Hepatic stellate cell (primary cell): Measurements from ENCODE around the gene TM4SF18.
A peak's percentile ranks its signal among the peaks of the same experiment; 100 is the strongest.

Experiments used
- DNase-seq: peaks from one replicate; pipeline ENCODE4 v3.0.0; 2011; ENCODE audit warnings: low spot score

TM4SF18 gene

GRCh38 chr3:149283401-149283800, 50.0 kb downstream of the TM4SF18 start:
- DNase-seq, result no peak

- DNase-seq, result no peak
Measured at GRCh38 chr3:149282836-149283235, 50.6 kb downstream of the TM4SF18 start.

DNA sequence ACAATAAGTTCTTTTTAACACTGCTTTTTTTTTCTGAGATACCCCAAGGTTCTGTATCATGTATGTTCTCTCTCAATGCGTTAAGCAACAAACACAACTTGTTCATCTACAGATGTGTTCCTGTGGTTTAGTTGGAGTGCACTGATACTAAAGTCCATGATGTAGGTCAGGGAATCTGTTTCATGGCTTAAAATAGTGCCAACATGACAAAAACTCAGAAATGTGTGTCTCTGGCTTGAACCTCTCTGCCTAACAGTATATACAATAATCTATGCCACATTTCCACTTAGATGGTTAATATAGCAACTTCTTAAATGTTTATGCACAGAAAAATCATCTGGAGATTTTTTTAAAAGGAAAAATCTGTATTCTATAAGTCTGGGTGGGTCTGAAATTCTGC, 51.1 kb downstream of the TM4SF18 start:
- DNase-seq, result no peak

- no peak for DNase-seq
Measured at GRCh38 chr3:149280671-149281349, 52.6 kb downstream of the TM4SF18 start.

DNA sequence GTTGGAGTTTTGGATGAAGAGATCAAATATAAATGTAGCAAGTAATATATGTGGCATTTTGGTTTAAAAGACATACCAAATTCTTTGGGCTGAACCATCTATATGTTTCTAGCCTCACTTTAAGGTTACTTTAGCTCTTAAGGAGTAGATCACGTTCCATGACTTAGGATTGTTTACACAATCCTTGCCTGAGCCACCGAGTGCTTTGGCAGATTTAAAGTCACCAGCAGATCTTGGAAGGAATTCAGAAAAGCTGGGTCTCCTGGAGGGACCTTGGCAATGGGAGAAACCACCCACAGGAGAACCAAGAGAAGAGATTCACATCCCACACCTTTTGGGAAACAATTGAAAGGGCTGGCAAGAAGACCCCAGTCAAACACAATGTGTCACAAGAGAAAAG, 54.5 kb downstream of the TM4SF18 start:
- no peak for DNase-seq

GRCh38 chr3:149277331-149277813, 56.1 kb downstream of the TM4SF18 start:
- peak; percentile 77 for DNase-seq

DNA sequence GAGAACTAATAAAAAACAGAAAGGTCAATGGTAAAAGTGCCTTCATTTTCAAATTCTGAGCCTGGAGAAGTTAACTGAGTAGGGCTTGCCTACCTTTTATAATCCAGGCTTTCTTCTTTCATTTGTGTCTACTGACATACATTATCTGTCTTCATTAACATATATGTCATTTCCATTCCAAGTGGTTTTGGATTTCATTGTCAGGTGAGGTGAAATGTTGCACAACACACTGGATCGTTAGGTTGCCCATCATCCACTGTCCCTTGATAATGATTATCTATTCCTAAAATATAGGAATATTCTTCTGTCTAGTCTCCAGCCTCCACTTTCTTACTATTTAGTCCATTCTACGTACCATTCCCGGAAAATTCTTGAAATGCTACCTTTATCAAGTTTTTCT, 56.8 kb downstream of the TM4SF18 start:
- DNase-seq, result no peak

- no peak for DNase-seq
Measured at GRCh38 chr3:149274220-149274619, 59.2 kb downstream of the TM4SF18 start.

DNA sequence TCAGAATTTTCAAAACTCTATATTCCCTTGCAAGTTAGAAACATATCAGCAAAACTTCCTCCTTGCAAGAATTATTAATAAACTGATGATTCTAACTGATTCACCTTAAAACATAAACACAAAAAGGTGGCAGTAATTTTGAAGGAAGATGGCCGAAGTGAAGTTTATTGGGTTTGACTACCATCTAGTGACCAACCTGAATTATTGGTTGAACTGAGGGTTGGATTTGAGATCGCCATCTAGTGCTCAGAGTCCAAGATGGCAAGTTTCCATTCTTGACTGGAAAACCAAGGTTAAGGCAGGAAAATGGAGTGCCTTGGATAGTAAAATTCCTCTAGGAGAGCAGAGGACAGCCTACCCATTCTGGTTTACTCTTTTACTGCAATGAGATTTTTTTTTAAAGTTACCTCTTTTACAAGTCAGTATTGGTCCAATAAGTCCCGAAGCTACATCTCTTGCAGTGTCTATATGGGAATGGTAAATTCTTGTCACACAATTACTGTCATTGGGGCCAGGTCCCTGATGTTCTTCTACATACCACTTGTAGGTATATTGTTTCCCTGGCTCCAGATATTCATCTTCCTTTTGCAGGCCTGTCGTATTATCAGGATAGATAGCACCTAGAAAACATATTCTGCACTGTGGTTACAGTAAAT, 60.2 kb downstream of the TM4SF18 start:
- peak; percentile 40 for DNase-seq

- no peak for DNase-seq
Measured at GRCh38 chr3:149271669-149272068, 61.8 kb downstream of the TM4SF18 start.

DNA sequence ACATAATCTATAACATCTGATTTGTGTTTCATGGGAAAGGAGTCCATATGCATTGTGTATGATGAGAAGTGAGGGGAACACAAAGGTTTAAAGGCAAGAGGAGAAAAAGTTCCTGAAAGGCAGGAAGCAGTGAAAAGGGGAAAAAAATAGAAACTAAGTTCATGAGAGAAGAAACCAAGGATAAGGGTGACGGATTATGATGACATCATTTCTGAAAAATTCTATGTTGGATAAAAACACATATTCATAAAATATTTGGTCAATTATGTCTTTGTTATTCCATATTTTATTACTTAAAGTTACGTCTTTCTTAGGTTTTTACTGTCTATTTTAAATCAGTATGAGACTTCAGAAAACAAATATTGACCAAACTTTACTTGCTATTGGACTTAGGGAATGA, 63.3 kb downstream of the TM4SF18 start:
- no peak for DNase-seq

GRCh38 chr3:149269687-149270086, 63.7 kb downstream of the TM4SF18 start:
- no peak for DNase-seq
